ENCODE data around the gene MROH2A.

The MROH2A gene

DNA sequence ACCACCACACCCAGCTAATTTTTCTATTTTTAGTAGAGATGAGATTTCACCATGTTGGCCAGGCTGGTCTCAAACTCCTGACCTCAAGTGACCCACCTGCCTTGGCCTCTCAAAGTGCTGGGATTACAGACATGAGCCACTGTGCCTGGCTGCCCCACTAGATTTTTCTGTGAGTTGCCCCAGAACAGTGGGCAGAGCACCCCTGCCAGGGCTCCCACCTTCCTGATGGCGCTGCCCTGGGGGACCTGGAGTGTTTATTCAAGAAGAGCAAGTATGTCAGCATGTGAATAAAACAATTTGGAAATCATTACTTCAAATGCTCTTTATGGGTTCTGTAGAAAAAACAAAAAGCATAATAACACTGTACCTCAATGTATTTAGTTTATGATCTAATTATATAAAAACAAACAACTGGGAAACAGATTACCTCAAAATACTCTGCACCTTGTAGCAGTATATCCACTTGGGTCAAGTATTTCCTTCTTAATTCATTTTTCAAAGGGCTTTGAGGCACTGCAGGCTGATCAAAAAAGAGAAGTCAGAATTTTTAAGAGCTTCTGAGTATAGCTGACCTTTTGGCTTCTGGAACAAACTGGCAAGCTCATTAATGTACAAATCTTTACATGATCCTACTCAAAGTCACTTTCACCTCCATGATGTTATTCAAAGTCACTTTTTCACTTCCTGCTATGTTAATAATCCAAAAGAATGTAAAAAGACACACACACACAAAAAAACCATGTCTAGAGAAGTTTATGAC, 67.4 kb downstream of the MROH2A start:
- no peak for TF ChIP-seq ZNF621 (tag by site-specific recombination; IDR thresholded peaks at IDR 0.05)
- no peak for TF ChIP-seq GLIS1 (tag by site-specific recombination; IDR thresholded peaks at IDR 0.05)
- TF ChIP-seq ZNF138 (tag by site-specific recombination; IDR thresholded peaks at IDR 0.05; ENCODE audit: borderline replicate concordance) = no peak
- no peak for TF ChIP-seq ZNF561 (tag by site-specific recombination; IDR thresholded peaks at IDR 0.05; ENCODE audit: borderline replicate concordance)
- no peak for TF ChIP-seq ZNF19 (tag by site-specific recombination; IDR thresholded peaks at IDR 0.05; ENCODE audit: low read depth)

GRCh38 chr2:233846387-233847247, 68.5 kb downstream of the MROH2A start:
- Histone ChIP-seq H3K9me3 (ENCODE audit: control insufficient read depth, insufficient read depth, low read depth, low read length) (no peaks in the 10 kb centered on the region), H3K4me3 (ENCODE audit: low read depth, low read length) (no peak overlapping the region), H3K27ac (ENCODE audit: extremely low read depth, low read depth, low read length) (no peak overlapping the region), H3K36me3 (ENCODE audit: control insufficient read depth in 2 of 2, insufficient read depth in 1 of 2, low read length in 2 of 2) (peaks cover 70 to 100% of the 10 kb centered on the region in 2 experiments), H3K4me1 (ENCODE audit: control insufficient read depth, insufficient read depth, low read length) (no peaks in the 10 kb centered on the region)
- ChIA-PET CTCF (interaction anchor here (0.7 to 1.1 kb wide), 3 partner anchors 8 to 398 kb away, joined by 3 to 4 read pairs (median 3); no protein-coding TSS in a partner anchor), POLR2A (interaction anchor here (0.9 to 1.1 kb wide), 2 partner anchors 12 to 14 kb away, joined by 3 to 4 read pairs; no protein-coding TSS in a partner anchor)
- TF ChIP-seq ZNF132 (tag by site-specific recombination; IDR thresholded peaks at IDR 0.05; ENCODE audit: borderline replicate concordance) (no peak), KLF17 (tag by site-specific recombination; IDR thresholded peaks at IDR 0.05) (no peak), ZNF629 (tag by site-specific recombination; IDR thresholded peaks at IDR 0.05) (no peak), ZNF169 (tag by site-specific recombination; IDR thresholded peaks at IDR 0.05) (no peak), ZEB2 (tag by site-specific recombination; IDR thresholded peaks at IDR 0.05) (no peak), ZNF398 (tag by site-specific recombination; IDR thresholded peaks at IDR 0.05) (no peak), ZNF18 (tag by site-specific recombination; IDR thresholded peaks at IDR 0.05) (no peak), ZNF549 (tag by site-specific recombination; IDR thresholded peaks at IDR 0.05) (no peak), ZNF221 (tag by site-specific recombination; IDR thresholded peaks at IDR 0.05; ENCODE audit: borderline replicate concordance) (no peak), ZNF610 (tag by site-specific recombination; IDR thresholded peaks at IDR 0.05; ENCODE audit: borderline replicate concordance) (no peak), ZNF391 (tag by site-specific recombination; IDR thresholded peaks at IDR 0.05; ENCODE audit: borderline replicate concordance, low read depth) (no peak), ZNF830 (tag by site-specific recombination; IDR thresholded peaks at IDR 0.05; ENCODE audit: low read depth) (no peak), ZSCAN30 (tag by site-specific recombination; IDR thresholded peaks at IDR 0.05) (no peak), ZNF645 (tag by site-specific recombination; IDR thresholded peaks at IDR 0.05) (no peak), ZNF677 (tag by site-specific recombination; IDR thresholded peaks at IDR 0.05) (no peak)
- TF ChIP-seq, protein P1, sequence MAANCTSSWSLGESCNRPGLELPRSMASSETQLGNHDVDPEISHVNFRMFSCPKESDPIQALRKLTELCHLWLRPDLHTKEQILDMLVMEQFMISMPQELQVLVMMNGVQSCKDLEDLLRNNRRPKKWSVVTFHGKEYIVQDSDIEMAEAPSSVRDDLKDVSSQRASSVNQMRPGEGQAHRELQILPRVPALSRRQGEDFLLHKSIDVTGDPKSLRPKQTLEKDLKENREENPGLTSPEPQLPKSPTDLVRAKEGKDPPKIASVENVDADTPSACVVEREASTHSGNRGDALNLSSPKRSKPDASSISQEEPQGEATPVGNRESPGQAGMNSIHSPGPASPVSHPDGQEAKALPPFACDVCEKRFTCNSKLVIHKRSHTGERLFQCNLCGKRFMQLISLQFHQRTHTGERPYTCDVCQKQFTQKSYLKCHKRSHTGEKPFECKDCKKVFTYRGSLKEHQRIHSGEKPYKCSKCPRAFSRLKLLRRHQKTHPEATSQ (tag by site-specific recombination; IDR thresholded peaks at IDR 0.05) = no peak
- TF ChIP-seq, protein P2, sequence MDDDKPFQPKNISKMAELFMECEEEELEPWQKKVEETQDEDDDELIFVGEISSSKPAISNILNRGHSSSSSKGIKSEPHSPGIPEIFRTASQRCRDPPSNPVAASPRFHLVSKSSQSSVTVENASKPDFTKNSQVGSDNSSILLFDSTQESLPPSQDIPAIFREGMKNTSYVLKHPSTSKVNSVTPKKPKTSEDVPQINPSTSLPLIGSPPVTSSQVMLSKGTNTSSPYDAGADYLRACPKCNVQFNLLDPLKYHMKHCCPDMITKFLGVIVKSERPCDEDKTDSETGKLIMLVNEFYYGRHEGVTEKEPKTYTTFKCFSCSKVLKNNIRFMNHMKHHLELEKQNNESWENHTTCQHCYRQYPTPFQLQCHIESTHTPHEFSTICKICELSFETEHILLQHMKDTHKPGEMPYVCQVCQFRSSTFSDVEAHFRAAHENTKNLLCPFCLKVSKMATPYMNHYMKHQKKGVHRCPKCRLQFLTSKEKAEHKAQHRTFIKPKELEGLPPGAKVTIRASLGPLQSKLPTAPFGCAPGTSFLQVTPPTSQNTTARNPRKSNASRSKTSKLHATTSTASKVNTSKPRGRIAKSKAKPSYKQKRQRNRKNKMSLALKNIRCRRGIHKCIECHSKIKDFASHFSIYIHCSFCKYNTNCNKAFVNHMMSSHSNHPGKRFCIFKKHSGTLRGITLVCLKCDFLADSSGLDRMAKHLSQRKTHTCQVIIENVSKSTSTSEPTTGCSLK (tag by site-specific recombination; IDR thresholded peaks at IDR 0.05) = no peak

More for the DNA sequence above, 67.4 kb downstream of the MROH2A start:
- ChIA-PET CTCF (no interaction called here), POLR2A (interaction anchor here (0.9 to 1.5 kb wide), 4 partner anchors 9 to 14 kb away, joined by 3 to 4 read pairs (median 3); partner anchors contain the start of gene HJURP)
- no peak overlapping the region for H3K27ac ChIP-seq (ENCODE audit: extremely low read depth, low read depth, low read length)
- H3K4me1 ChIP-seq (ENCODE audit: control insufficient read depth, insufficient read depth, low read length) = no peaks in the 10 kb centered on the region
- H3K9me3 ChIP-seq (ENCODE audit: control insufficient read depth, insufficient read depth, low read depth, low read length) = no peaks in the 10 kb centered on the region
- no peak overlapping the region for H3K4me3 ChIP-seq (ENCODE audit: low read depth, low read length)
- H3K36me3 ChIP-seq (ENCODE audit: control insufficient read depth in 2 of 2, insufficient read depth in 1 of 2, low read length in 2 of 2) = peaks cover 71 to 100% of the 10 kb centered on the region in 2 experiments

Data from HEK293 (cell line).